Vagina (tissue), 2 donors: ENCODE data around the gene BICC1. TPM values are rescaled to one million over a fixed set of nuclear protein-coding genes. Genes with fewer than 3 reads are reported as not detected.

Experiments used
- DNase-seq, 2 donors: peaks; one replicate each; pipeline ENCODE4 v3.0.0-alpha.2; 2017; ENCODE audit errors: extremely low spot score in 2 of 2
- H3K27ac ChIP-seq: fragments of 200-600 bp; sonication (generic); one replicate; pipeline ENCODE4 v1.5.1; 2019
- H3K27me3 ChIP-seq: fragments of 200-600 bp; sonication (generic); one replicate; pipeline ENCODE4 v1.5.1; 2019
- H3K36me3 ChIP-seq, 2 donors: fragments of 200-600 bp; sonication (generic); one replicate each; pipeline ENCODE4 v1.5.1; 2017 to 2019
- H3K4me1 ChIP-seq: fragments of 200-600 bp; sonication (generic); one replicate; pipeline ENCODE4 v1.5.1; 2019
- H3K4me3 ChIP-seq, 2 donors: fragments of 200-600 bp; sonication (generic); 1 replicate in 1 of 2; 2 replicates in 1 of 2; pipeline ENCODE4 v1.5.1; 2016 to 2019
- H3K9me3 ChIP-seq: fragments of 200-600 bp; sonication (generic); one replicate; pipeline ENCODE4 v1.5.1; 2019
- POLR2A ChIP-seq, 2 donors: fragments of 450-650 bp; IDR thresholded peaks; one replicate each; pipeline ENCODE4 v1.6.1; 2017; ENCODE audit warnings: antibody characterized with exemption in 2 of 2, mild to moderate bottlenecking in 2 of 2, moderate library complexity in 2 of 2
- POLR2AphosphoS5 ChIP-seq, 2 donors: sonication (generic); formaldehyde crosslinking; IDR thresholded peaks; one replicate each; pipeline ENCODE4 v1.9.0; 2017; ENCODE audit warnings: antibody characterized with exemption in 2 of 2, mild to moderate bottlenecking in 2 of 2, low read depth in 1 of 2; ENCODE audit not compliant: insufficient read depth in 1 of 2
- intact Hi-C: fragments of 100-400 bp; cut with DNase I; formaldehyde crosslinking; loops from one replicate; pipeline ENCODE4 v1.15.1; 2023
- total RNA-seq: library from RNA; depleted of rRNA; stranded (reverse); fragments of >200 nt; gene quantifications from one replicate; pipeline ENCODE4 v1.2.3, GENCODE V29; 2016
- TF ChIP-seq, protein P1 (sequence below), 3 experiments: fragments of 450-650 bp in 2 of 3; fragments of 200-600 bp in 1 of 3; sonication (generic) in 1 of 3; IDR thresholded peaks; one replicate each; pipeline ENCODE4 v1.5.1; 2017 to 2019; ENCODE audit warnings: antibody characterized with exemption in 3 of 3, mild to moderate bottlenecking in 2 of 3, moderate library complexity in 2 of 3

Gene BICC1
- total RNA-seq, 1 donor from 2014 or later = 15.2 TPM

DNA sequence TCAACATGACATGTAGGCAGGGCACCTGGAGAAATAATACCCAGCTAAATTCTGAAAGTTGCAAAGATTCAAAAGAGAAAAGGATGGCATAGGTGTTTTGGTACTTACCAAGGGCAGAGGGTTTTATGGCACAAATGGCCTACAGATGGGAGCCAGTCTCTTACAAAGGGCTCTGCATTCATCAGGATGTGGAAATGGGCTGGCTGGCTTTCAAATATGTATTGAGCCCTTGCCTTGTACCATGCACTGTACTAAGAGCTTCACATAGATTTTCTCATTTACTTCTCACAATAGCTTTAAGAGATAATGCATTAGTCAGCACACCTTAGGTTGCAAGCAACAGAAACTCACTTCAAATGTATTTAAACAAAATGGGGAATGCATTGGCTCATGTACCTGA, 327.1 kb downstream of the BICC1 start:
- DNase-seq = no peak
- Histone ChIP-seq H3K9me3 (no peaks in the 10 kb centered on the region), H3K27ac (no peak overlapping the region), H3K36me3 (no peaks in the 10 kb centered on the region), H3K4me3 (no peak overlapping the region), H3K27me3 (no peaks in the 10 kb centered on the region), H3K4me1 (no peaks in the 10 kb centered on the region)
- intact Hi-C loops = no loop called here
- TF ChIP-seq POLR2AphosphoS5 (IDR thresholded peaks at IDR 0.05; ENCODE audit: insufficient read depth in 1 of 2, low read depth in 1 of 2) (no peak), POLR2A (IDR thresholded peaks at IDR 0.05) (no peak)
- TF ChIP-seq, protein P1, sequence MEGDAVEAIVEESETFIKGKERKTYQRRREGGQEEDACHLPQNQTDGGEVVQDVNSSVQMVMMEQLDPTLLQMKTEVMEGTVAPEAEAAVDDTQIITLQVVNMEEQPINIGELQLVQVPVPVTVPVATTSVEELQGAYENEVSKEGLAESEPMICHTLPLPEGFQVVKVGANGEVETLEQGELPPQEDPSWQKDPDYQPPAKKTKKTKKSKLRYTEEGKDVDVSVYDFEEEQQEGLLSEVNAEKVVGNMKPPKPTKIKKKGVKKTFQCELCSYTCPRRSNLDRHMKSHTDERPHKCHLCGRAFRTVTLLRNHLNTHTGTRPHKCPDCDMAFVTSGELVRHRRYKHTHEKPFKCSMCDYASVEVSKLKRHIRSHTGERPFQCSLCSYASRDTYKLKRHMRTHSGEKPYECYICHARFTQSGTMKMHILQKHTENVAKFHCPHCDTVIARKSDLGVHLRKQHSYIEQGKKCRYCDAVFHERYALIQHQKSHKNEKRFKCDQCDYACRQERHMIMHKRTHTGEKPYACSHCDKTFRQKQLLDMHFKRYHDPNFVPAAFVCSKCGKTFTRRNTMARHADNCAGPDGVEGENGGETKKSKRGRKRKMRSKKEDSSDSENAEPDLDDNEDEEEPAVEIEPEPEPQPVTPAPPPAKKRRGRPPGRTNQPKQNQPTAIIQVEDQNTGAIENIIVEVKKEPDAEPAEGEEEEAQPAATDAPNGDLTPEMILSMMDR (IDR thresholded peaks at IDR 0.05) = no peak

- no peaks in the 10 kb centered on the region for H3K36me3 ChIP-seq
- no peak overlapping the region for H3K4me3 ChIP-seq
- H3K27me3 ChIP-seq = no peaks in the 10 kb centered on the region
- DNase-seq = no peak
- intact Hi-C loops = no loop called here
- no peak for TF ChIP-seq POLR2AphosphoS5 (IDR thresholded peaks at IDR 0.05; ENCODE audit: insufficient read depth in 1 of 2, low read depth in 1 of 2)
- TF ChIP-seq, protein P1 (IDR thresholded peaks at IDR 0.05) = no peak
- no peak for TF ChIP-seq POLR2A (IDR thresholded peaks at IDR 0.05)
- no peak overlapping the region for H3K27ac ChIP-seq
- no peaks in the 10 kb centered on the region for H3K4me1 ChIP-seq
- no peaks in the 10 kb centered on the region for H3K9me3 ChIP-seq
These were observed 328.3 kb downstream of the BICC1 start for GRCh38 chr10:58840840-58841435.

GRCh38 chr10:58842860-58843376, 330.2 kb downstream of the BICC1 start:
- H3K4me3 ChIP-seq = no peak overlapping the region
- no peaks in the 10 kb centered on the region for H3K36me3 ChIP-seq
- no peaks in the 10 kb centered on the region for H3K4me1 ChIP-seq
- H3K9me3 ChIP-seq = no peaks in the 10 kb centered on the region
- H3K27ac ChIP-seq = no peak overlapping the region
- TF ChIP-seq POLR2AphosphoS5 (IDR thresholded peaks at IDR 0.05; ENCODE audit: insufficient read depth in 1 of 2, low read depth in 1 of 2) (no peak), POLR2A (IDR thresholded peaks at IDR 0.05) (no peak)
- TF ChIP-seq, protein P1 (IDR thresholded peaks at IDR 0.05) = no peak
- H3K27me3 ChIP-seq = no peaks in the 10 kb centered on the region
- DNase-seq = no peak
- intact Hi-C loops = no loop called here

- no peak for DNase-seq
- TF ChIP-seq POLR2AphosphoS5 (IDR thresholded peaks at IDR 0.05; ENCODE audit: insufficient read depth in 1 of 2, low read depth in 1 of 2) (no peak), POLR2A (IDR thresholded peaks at IDR 0.05) (no peak)
- TF ChIP-seq, protein P1 (IDR thresholded peaks at IDR 0.05) = no peak
These were observed 331.1 kb downstream of the BICC1 start for GRCh38 chr10:58843760-58844159.

DNA sequence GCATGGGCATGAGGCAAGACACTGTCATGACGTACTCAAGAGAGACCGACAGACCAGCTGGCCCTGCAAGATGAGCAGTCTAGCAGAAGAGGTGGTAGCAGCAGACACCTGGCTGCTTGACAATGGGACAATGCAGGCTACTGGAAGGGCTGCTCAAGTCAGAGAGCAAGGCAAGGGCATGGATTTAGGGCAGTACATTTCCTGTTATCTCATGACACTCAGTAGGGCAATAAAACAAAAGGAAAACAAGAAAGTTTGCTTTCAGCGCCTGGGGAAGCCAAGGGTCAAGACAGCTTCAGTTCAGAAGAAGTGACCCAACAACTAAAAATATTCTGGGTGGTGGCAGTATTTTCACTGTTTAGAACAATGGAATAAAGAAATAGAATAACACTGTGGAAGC, 332.0 kb downstream of the BICC1 start:
- no peaks in the 10 kb centered on the region for H3K27me3 ChIP-seq
- no peaks in the 10 kb centered on the region for H3K4me1 ChIP-seq
- TF ChIP-seq, protein P1 (IDR thresholded peaks at IDR 0.05) = no peak
- TF ChIP-seq POLR2AphosphoS5 (IDR thresholded peaks at IDR 0.05; ENCODE audit: insufficient read depth in 1 of 2, low read depth in 1 of 2) (no peak), POLR2A (IDR thresholded peaks at IDR 0.05) (no peak)
- H3K4me3 ChIP-seq = no peak overlapping the region
- no peaks in the 10 kb centered on the region for H3K9me3 ChIP-seq
- DNase-seq = no peak
- intact Hi-C loops = no loop called here
- no peak overlapping the region for H3K27ac ChIP-seq
- no peaks in the 10 kb centered on the region for H3K36me3 ChIP-seq

More at GRCh38 chr10:58843760-58844159, 331.1 kb downstream of the BICC1 start:
- Histone ChIP-seq H3K4me3 (no peak overlapping the region), H3K27me3 (no peaks in the 10 kb centered on the region), H3K36me3 (no peaks in the 10 kb centered on the region), H3K4me1 (no peaks in the 10 kb centered on the region), H3K27ac (no peak overlapping the region), H3K9me3 (no peaks in the 10 kb centered on the region)
- intact Hi-C loops = no loop called here
